Endothelial cell of umbilical vein (primary cell): Measurements from ENCODE around the gene CHST11. TPM values are rescaled to one million over a fixed set of nuclear protein-coding genes. Genes with fewer than 3 reads are reported as not detected.

ENCODE experiments used
- BruUV-seq: library from RNA; stranded (reverse); fragments of 400-500 nt; replicated peaks from 2 replicates; lab custom pipeline; 2021; lab: Mats Ljungman, UMichigan
- CTCF ChIA-PET: fragments of 300-600, 350-600 bp; sonication (Branson Sonifier 250); formaldehyde crosslinking; loops from one replicate; lab custom pipeline; 2021; ENCODE audit warnings: antibody characterized with exemption, inconsistent platforms; lab: Charles Lee
- POLR2A ChIA-PET: fragments of 300-600, 350-600 bp; sonication (Branson Sonifier 250); formaldehyde crosslinking; loops from one replicate; lab custom pipeline; 2021; ENCODE audit warnings: antibody characterized with exemption, inconsistent platforms; lab: Charles Lee
- DNase-seq: peaks from one replicate; pipeline ENCODE4 v3.0.0-alpha.2; 2011; ENCODE audit warnings: low read depth, low spot score
- FAIRE-seq: peaks from 2 replicates; lab custom pipeline; 2011; peaks lifted over from hg19 to GRCh38; lab: Jason Lieb, UNC
- H2AFZ ChIP-seq: 2 replicates; pipeline ENCODE4 v1.6.0; 2012; ENCODE audit warnings: low read depth, low read length, control low read depth, inconsistent platforms
- H3K27ac ChIP-seq: 2 replicates; pipeline ENCODE4 v1.5.1; 2011; ENCODE audit warnings: low read depth, mild to moderate bottlenecking, control low read depth, low read length, moderate library complexity; ENCODE audit not compliant: insufficient read depth
- H3K27me3 ChIP-seq, 2 experiments: 2 replicates each; pipeline versions ENCODE4 v1.6.0 to v1.6.1; 2011; ENCODE audit warnings: low read length in 2 of 2, mixed read lengths in 1 of 2; ENCODE audit not compliant: control insufficient read depth in 2 of 2, insufficient read depth in 2 of 2
- H3K36me3 ChIP-seq, 2 experiments: 2 replicates in 1 of 2; 3 replicates in 1 of 2; pipeline ENCODE4 v1.5.1; 2011; ENCODE audit warnings: low read length in 2 of 2, mild to moderate bottlenecking in 1 of 2, moderate library complexity in 1 of 2; ENCODE audit not compliant: control insufficient read depth in 2 of 2, insufficient read depth in 2 of 2; ENCODE audit errors: extremely low read depth in 1 of 2
- H3K4me1 ChIP-seq: 3 replicates; pipeline ENCODE4 v1.5.1; 2011; ENCODE audit warnings: mild to moderate bottlenecking, low read length; ENCODE audit not compliant: control insufficient read depth, insufficient read depth; ENCODE audit errors: extremely low read depth
- H3K4me2 ChIP-seq: 2 replicates; pipeline ENCODE4 v1.6.1; 2011; ENCODE audit warnings: low read length, control low read depth, mixed read lengths; ENCODE audit not compliant: insufficient read depth
- H3K4me3 ChIP-seq, 3 experiments: fragments of 200-600 bp in 1 of 3; sonication (generic), shearing (Covaris generic) in 1 of 3; replicated peaks in 1 of 3; 2 replicates each; pipeline ENCODE4 v1.5.1; 2011 to 2016; ENCODE audit warnings: control low read depth in 3 of 3, low read length in 3 of 3, mild to moderate bottlenecking in 2 of 3, inconsistent platforms in 1 of 3, low read depth in 1 of 3, moderate library complexity in 1 of 3; ENCODE audit not compliant: insufficient read depth in 1 of 3
- H3K79me2 ChIP-seq: 2 replicates; pipeline ENCODE4 v1.6.0; 2012; ENCODE audit warnings: low read length, inconsistent platforms; ENCODE audit not compliant: control insufficient read depth, insufficient read depth
- H3K9ac ChIP-seq: replicated peaks from 2 replicates; pipeline ENCODE3; 2011; ENCODE audit warnings: low read length, control low read depth; ENCODE audit not compliant: insufficient read depth; ENCODE audit errors: extremely low read depth
- H3K9me1 ChIP-seq: replicated peaks from 3 replicates; pipeline ENCODE4 v1.6.0; 2011; ENCODE audit warnings: mild to moderate bottlenecking, low read length; ENCODE audit not compliant: control insufficient read depth, insufficient read depth; ENCODE audit errors: extremely low read depth
- H3K9me3 ChIP-seq: replicated peaks from 2 replicates; pipeline ENCODE4 v1.5.1; 2012; ENCODE audit warnings: low read length, inconsistent platforms; ENCODE audit not compliant: control insufficient read depth, insufficient read depth
- H4K20me1 ChIP-seq: replicated peaks from 2 replicates; pipeline ENCODE3; 2011; ENCODE audit warnings: mild to moderate bottlenecking, low read length; ENCODE audit not compliant: control insufficient read depth, insufficient read depth; ENCODE audit errors: extremely low read depth
- CTCF ChIP-seq, 2 donors: IDR thresholded peaks; 1 replicate in 1 of 2; 2 replicates in 1 of 2; pipeline ENCODE4 v1.5.1; 2011; ENCODE audit warnings: low read length in 2 of 2, mild to moderate bottlenecking in 2 of 2, moderate library complexity in 2 of 2, control low read depth in 1 of 2, inconsistent platforms in 1 of 2, low read depth in 1 of 2; ENCODE audit not compliant: insufficient read depth in 1 of 2; ENCODE audit errors: extremely low read depth in 1 of 2
- EZH2 ChIP-seq: IDR thresholded peaks from 2 replicates; pipeline ENCODE4 v1.6.1; 2012; ENCODE audit warnings: borderline replicate concordance, low read depth, mild to moderate bottlenecking, moderate library complexity, low read length, inconsistent platforms; ENCODE audit not compliant: severe bottlenecking
- FOS ChIP-seq: IDR thresholded peaks from 2 replicates; pipeline ENCODE4 v1.6.1; 2011; ENCODE audit warnings: mild to moderate bottlenecking, low read length, moderate library complexity, borderline replicate concordance; ENCODE audit not compliant: insufficient read depth
- GATA2 ChIP-seq: IDR thresholded peaks from 2 replicates; pipeline ENCODE4 v1.7.0; 2011; ENCODE audit warnings: low read depth, mild to moderate bottlenecking, moderate library complexity, mixed read lengths, low read length; ENCODE audit not compliant: insufficient read length, insufficient read depth
- JUN ChIP-seq: IDR thresholded peaks from 2 replicates; pipeline ENCODE4 v1.6.1; 2011; ENCODE audit warnings: borderline replicate concordance, low read depth; ENCODE audit not compliant: insufficient read length, insufficient read depth
- MAX ChIP-seq: IDR thresholded peaks from 2 replicates; pipeline ENCODE4 v1.6.1; 2011; ENCODE audit not compliant: insufficient read depth, insufficient read length
- MYC ChIP-seq: IDR thresholded peaks from one replicate; pipeline ENCODE4 v1.6.1; 2011; ENCODE audit warnings: mild to moderate bottlenecking, low read depth, low read length
- POLR2A ChIP-seq: IDR thresholded peaks from 2 replicates; pipeline ENCODE4 v1.6.1; 2012; ENCODE audit warnings: low read depth, mild to moderate bottlenecking, control low read depth, low read length
- POLR2AphosphoS5 ChIP-seq: IDR thresholded peaks from 2 replicates; pipeline ENCODE4 v1.6.1; 2012; ENCODE audit warnings: low read depth, mild to moderate bottlenecking, control low read depth, low read length, moderate library complexity; ENCODE audit not compliant: insufficient read depth
- dilution Hi-C: fragments of 300-500 bp; cut with MboI; formaldehyde crosslinking; loops from one replicate; pipeline ENCODE4 v1.15.0; 2019; ENCODE audit warnings: low sequenced_read_pairs; ENCODE audit not compliant: extremely low pct_ligation_motif_present
- intact Hi-C: fragments of 100-400 bp; cut with micrococcal nuclease; formaldehyde crosslinking; loops from one replicate; pipeline ENCODE4 v1.10.0; 2022
- polyA plus RNA-seq, 4 experiments: library from polyadenylated mRNA; depleted of rRNA in 3 of 4; stranded (reverse) in 3 of 4; unstranded in 1 of 4; fragments of >200 nt; gene quantifications; 2 replicates each; pipeline versions ENCODE4 v1.2.1 to v1.2.3, GENCODE V29; 2011 to 2012; ENCODE audit warnings: missing spikeins in 1 of 4
- total RNA-seq: library from RNA; stranded (reverse); gene quantifications from 2 replicates; pipeline ENCODE4 v1.2.3, GENCODE V29; 2021

CHST11 gene
- total and polyA plus RNA-seq, 2 donors (not counting 3 experiments of a cell fraction or from before 2014, with no cell fraction given): 19.7 to 20.9 TPM

- peak overlapping the region; percentile 89 for H3K27ac ChIP-seq
- DNase-seq: peak; percentile 98
- H3K79me2 ChIP-seq: peaks cover 2% of the 10 kb centered on the region
- intact Hi-C loops (loop anchor here (1.0 to 5.0 kb wide), 4 partner anchors 67 to 222 kb away; partner anchors contain the start of gene CHST11), dilution Hi-C loops (no loop called here)
- TSS peak; percentile 84 for BruUV-seq
- H3K4me2 ChIP-seq: peak overlapping the region; percentile 62
- peak; percentile 98 for FAIRE-seq
- ChIA-PET CTCF (interaction anchor here (0.7 to 1.9 kb wide), 15 partner anchors 9 to 449 kb away, joined by 3 to 18 read pairs (median 3); no protein-coding TSS in a partner anchor), POLR2A (interaction anchor here (1.1 kb wide), 1 partner anchor 223 kb away, joined by 3 read pairs; no protein-coding TSS in a partner anchor)
- peaks cover 35% of the 10 kb centered on the region for H3K4me1 ChIP-seq
- H3K9ac ChIP-seq: peak overlapping the region; percentile 49
- no peaks in the 10 kb centered on the region for H3K36me3 ChIP-seq
- H2AFZ ChIP-seq: peak overlapping the region; percentile 4
- TF ChIP-seq MYC (no peak), POLR2A (peak; percentile 30), CTCF (IDR thresholded peaks at IDR 0.05; ENCODE audit: extremely low read depth in 1 of 2, insufficient read depth in 1 of 2, low read depth in 1 of 2, low read length in 2 of 2) (no peak), EZH2 (no peak), FOS (peak; percentile 92), POLR2AphosphoS5 (peak; percentile 58), JUN (peak; percentile 96), GATA2 (peak; percentile 98), MAX (no peak)
- H3K9me3 ChIP-seq: no peaks in the 10 kb centered on the region
- no peaks in the 10 kb centered on the region for H3K9me1 ChIP-seq
- no peaks in the 10 kb centered on the region for H3K27me3 ChIP-seq
- H4K20me1 ChIP-seq: no peaks in the 10 kb centered on the region
- peak overlapping the region in 1 of 3 experiments; percentile 38 for H3K4me3 ChIP-seq
Observed at GRCh38 chr12:104604070-104604994, 147.6 kb downstream of the CHST11 start.
